ENCODE measurements around the gene KIAA1191. TPM values are rescaled to one million over a fixed set of nuclear protein-coding genes. Genes with fewer than 3 reads are reported as not detected.
A peak's percentile ranks its signal among the peaks of the same experiment; 100 is the strongest.

The KIAA1191 gene
- total RNA-seq, 3 donors from 2014 or later = 82.2 to 102 (median 90.7) TPM

- Histone ChIP-seq H3K4me3 (no peak overlapping the region), H3K27me3 (no peaks in the 10 kb centered on the region), H3K4me1 (no peaks in the 10 kb centered on the region), H3K9me3 (no peaks in the 10 kb centered on the region), H3K36me3 (no peaks in the 10 kb centered on the region), H3K27ac (no peak overlapping the region)
- no peak for DNase-seq (ENCODE audit: low spot score in 2 of 2)
- TF ChIP-seq POLR2A (IDR thresholded peaks at IDR 0.05) (no peak), POLR2AphosphoS5 (IDR thresholded peaks at IDR 0.05) (no peak)
- TF ChIP-seq, protein P1, sequence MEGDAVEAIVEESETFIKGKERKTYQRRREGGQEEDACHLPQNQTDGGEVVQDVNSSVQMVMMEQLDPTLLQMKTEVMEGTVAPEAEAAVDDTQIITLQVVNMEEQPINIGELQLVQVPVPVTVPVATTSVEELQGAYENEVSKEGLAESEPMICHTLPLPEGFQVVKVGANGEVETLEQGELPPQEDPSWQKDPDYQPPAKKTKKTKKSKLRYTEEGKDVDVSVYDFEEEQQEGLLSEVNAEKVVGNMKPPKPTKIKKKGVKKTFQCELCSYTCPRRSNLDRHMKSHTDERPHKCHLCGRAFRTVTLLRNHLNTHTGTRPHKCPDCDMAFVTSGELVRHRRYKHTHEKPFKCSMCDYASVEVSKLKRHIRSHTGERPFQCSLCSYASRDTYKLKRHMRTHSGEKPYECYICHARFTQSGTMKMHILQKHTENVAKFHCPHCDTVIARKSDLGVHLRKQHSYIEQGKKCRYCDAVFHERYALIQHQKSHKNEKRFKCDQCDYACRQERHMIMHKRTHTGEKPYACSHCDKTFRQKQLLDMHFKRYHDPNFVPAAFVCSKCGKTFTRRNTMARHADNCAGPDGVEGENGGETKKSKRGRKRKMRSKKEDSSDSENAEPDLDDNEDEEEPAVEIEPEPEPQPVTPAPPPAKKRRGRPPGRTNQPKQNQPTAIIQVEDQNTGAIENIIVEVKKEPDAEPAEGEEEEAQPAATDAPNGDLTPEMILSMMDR (IDR thresholded peaks at IDR 0.05) = no peak
- intact Hi-C loops (cut with DNase I; ENCODE audit: low total_unique reads) = no loop called here
Measured at GRCh38 chr5:176394096-176394495, 32.5 kb upstream of the KIAA1191 start.

GRCh38 chr5:176392526-176392925, 31.0 kb upstream of the KIAA1191 start:
- intact Hi-C loops (cut with DNase I; ENCODE audit: low total_unique reads) = no loop called here
- TF ChIP-seq POLR2AphosphoS5 (IDR thresholded peaks at IDR 0.05) (no peak), POLR2A (IDR thresholded peaks at IDR 0.05) (no peak)
- TF ChIP-seq, protein P1 (IDR thresholded peaks at IDR 0.05) = no peak
- Histone ChIP-seq H3K27ac (no peak overlapping the region), H3K4me1 (peaks cover 2 to 3% of the 10 kb centered on the region in 2 donors), H3K36me3 (no peaks in the 10 kb centered on the region), H3K4me3 (no peak overlapping the region), H3K27me3 (no peaks in the 10 kb centered on the region), H3K9me3 (no peaks in the 10 kb centered on the region)
- DNase-seq (ENCODE audit: low spot score in 2 of 2) = no peak

DNA sequence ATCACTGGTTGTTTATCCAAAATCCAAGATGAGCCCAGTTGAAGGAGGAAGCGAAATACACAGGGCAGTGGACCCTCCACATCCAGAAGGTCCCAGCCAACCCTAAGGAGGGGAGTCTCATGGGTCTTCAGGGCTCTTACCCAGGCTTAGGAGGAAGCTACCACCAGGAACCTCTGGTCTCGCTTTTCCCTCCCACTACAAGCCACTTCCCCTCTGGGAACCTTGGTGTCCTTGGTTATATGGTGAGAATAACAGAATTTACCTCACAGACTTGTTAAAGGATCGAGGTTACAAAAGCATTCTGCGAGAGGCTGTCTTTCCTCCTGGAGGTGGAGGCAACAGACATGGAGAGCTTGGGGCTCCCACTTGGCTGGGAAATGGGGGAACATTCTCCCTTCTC, 30.4 kb upstream of the KIAA1191 start:
- no peak for TF ChIP-seq POLR2AphosphoS5 (IDR thresholded peaks at IDR 0.05)
- TF ChIP-seq, protein P1 (IDR thresholded peaks at IDR 0.05) = no peak
- TF ChIP-seq POLR2A (IDR thresholded peaks at IDR 0.05) = no peak
- Histone ChIP-seq H3K27ac (no peak overlapping the region), H3K27me3 (no peaks in the 10 kb centered on the region), H3K36me3 (no peaks in the 10 kb centered on the region), H3K4me1 (peaks cover 7% of the 10 kb centered on the region in 2 donors), H3K9me3 (no peaks in the 10 kb centered on the region), H3K4me3 (no peak overlapping the region)
- DNase-seq (ENCODE audit: low spot score in 2 of 2) = no peak
- intact Hi-C loops (cut with DNase I; ENCODE audit: low total_unique reads) = no loop called here

- Histone ChIP-seq H3K9me3 (no peaks in the 10 kb centered on the region), H3K36me3 (no peaks in the 10 kb centered on the region), H3K27ac (no peak overlapping the region), H3K27me3 (no peaks in the 10 kb centered on the region), H3K4me1 (peaks cover 7% of the 10 kb centered on the region in 2 donors), H3K4me3 (no peak overlapping the region)
- no peak for DNase-seq (ENCODE audit: low spot score in 2 of 2)
- intact Hi-C loops (cut with DNase I; ENCODE audit: low total_unique reads) = no loop called here
- TF ChIP-seq, protein P1 (IDR thresholded peaks at IDR 0.05) = no peak
- TF ChIP-seq POLR2AphosphoS5 (IDR thresholded peaks at IDR 0.05) (no peak), POLR2A (IDR thresholded peaks at IDR 0.05) (no peak)
Measured at GRCh38 chr5:176391479-176391878, 29.9 kb upstream of the KIAA1191 start.

GRCh38 chr5:176389135-176390123, 27.9 kb upstream of the KIAA1191 start:
- TF ChIP-seq, protein P1 (IDR thresholded peaks at IDR 0.05) = no peak
- peak; percentile 50 for TF ChIP-seq POLR2A (IDR thresholded peaks at IDR 0.05)
- TF ChIP-seq POLR2AphosphoS5 (IDR thresholded peaks at IDR 0.05) = peak in 2 of 3 donors; percentile 54 to 87
- Histone ChIP-seq H3K27me3 (no peaks in the 10 kb centered on the region), H3K27ac (peak overlapping the region; percentile 92 to 98), H3K4me3 (peak overlapping the region; percentile 77 to 82 (median 79)), H3K36me3 (peaks cover 8% of the 10 kb centered on the region), H3K4me1 (peaks cover 7% of the 10 kb centered on the region in 2 donors), H3K9me3 (no peaks in the 10 kb centered on the region)
- no peak for DNase-seq (ENCODE audit: low spot score in 2 of 2)
- intact Hi-C loops (cut with DNase I; ENCODE audit: low total_unique reads) = no loop called here

Measured in breast epithelium (tissue), 4 donors.